ENCODE data around the gene MYORG.
A peak's percentile ranks its signal among the peaks of the same experiment; 100 is the strongest.

Gene MYORG

GRCh38 chr9:34376596-34377403 lies at the start of gene MYORG:
Gene MYORG (minus strand): TSS chr9:34376898. CDS start chr9:34372943, 3,955 bp downstream.
- FAIRE-seq: peak; percentile 97

- FAIRE-seq: no peak
Measured at GRCh38 chr9:34419716-34420504, 43.2 kb upstream of the MYORG start.

GRCh38 chr9:34417734-34418133 lies 41.0 kb upstream of the MYORG start:
- FAIRE-seq: no peak

- FAIRE-seq: no peak
Measured at GRCh38 chr9:34413231-34413852, 36.6 kb upstream of the MYORG start.

- no peak for FAIRE-seq
Measured at GRCh38 chr9:34412336-34412735, 35.6 kb upstream of the MYORG start.

GRCh38 chr9:34409154-34409553 lies 32.5 kb upstream of the MYORG start:
- FAIRE-seq: no peak

- no peak for FAIRE-seq
Measured at GRCh38 chr9:34408173-34408572, 31.5 kb upstream of the MYORG start.

GRCh38 chr9:34406219-34406618 lies 29.5 kb upstream of the MYORG start:
- no peak for FAIRE-seq

- no peak for FAIRE-seq
Measured at GRCh38 chr9:34405719-34406118, 29.0 kb upstream of the MYORG start.

GRCh38 chr9:34403554-34404380 lies 27.1 kb upstream of the MYORG start:
- peak; percentile 91 for FAIRE-seq

GRCh38 chr9:34400686-34401602 lies 24.2 kb upstream of the MYORG start:
- no peak for FAIRE-seq

- FAIRE-seq: no peak
Measured at GRCh38 chr9:34400275-34400674, 23.6 kb upstream of the MYORG start.

GRCh38 chr9:34399729-34400128 lies 23.0 kb upstream of the MYORG start:
- FAIRE-seq: no peak

GRCh38 chr9:34398875-34399274 lies 22.2 kb upstream of the MYORG start:
- no peak for FAIRE-seq

- FAIRE-seq: no peak
Measured at GRCh38 chr9:34396276-34397214, 19.8 kb upstream of the MYORG start.

- no peak for FAIRE-seq
Measured at GRCh38 chr9:34392511-34392910, 15.8 kb upstream of the MYORG start.

- FAIRE-seq: no peak
Measured at GRCh38 chr9:34387239-34387638, 10.5 kb upstream of the MYORG start.

- no peak for FAIRE-seq
Measured at GRCh38 chr9:34386656-34387055, 10.0 kb upstream of the MYORG start.

- FAIRE-seq: no peak
Measured at GRCh38 chr9:34385561-34386230, 9.0 kb upstream of the MYORG start.
